ENCODE data around the gene RHD.
"Not testable (repeated sequence)": the region's sequence is repeated elsewhere in the genome, so short reads cannot be mapped to it uniquely, and the experiment has no call there.

The RHD gene

GRCh38 chr1:25327864-25328790 lies 55.8 kb downstream of the RHD start:
- DNase-seq; H3K27ac ChIP-seq (ENCODE audit: insufficient read depth in 1 of 2, low read depth in 1 of 2, low read length in 2 of 2, poor library complexity in 1 of 2, severe bottlenecking in 2 of 2); POLR2A ChIA-PET; H3K36me3 ChIP-seq (ENCODE audit: control insufficient read depth in 4 of 4, insufficient read depth in 4 of 4, low read length in 3 of 4); H3K27me3 ChIP-seq (replicated peaks in 2 of 5; ENCODE audit: control insufficient read depth in 4 of 5, insufficient read depth in 5 of 5, low read length in 4 of 5); H3K4me1 ChIP-seq (ENCODE audit: control extremely low read depth in 1 of 4, control insufficient read depth in 4 of 4, insufficient read depth in 4 of 4, low read length in 3 of 4); H3K9me3 ChIP-seq (ENCODE audit: control extremely low read depth in 1 of 5, control insufficient read depth in 4 of 5, insufficient read depth in 2 of 5, low read depth in 1 of 5, low read length in 4 of 5); CTCF ChIA-PET; H3K4me3 ChIP-seq (ENCODE audit: control insufficient read depth in 1 of 7, extremely low read depth in 1 of 7, insufficient read depth in 4 of 7, low read depth in 2 of 7, low read length in 6 of 7): not testable (repeated sequence)
- no CpG with 5 or more reads among the region's 17 CpGs for WGBS (ENCODE audit: insufficient coverage)

GRCh38 chr1:25328791-25329185 lies 56.5 kb downstream of the RHD start:
- H3K36me3 ChIP-seq (ENCODE audit: control insufficient read depth in 4 of 4, insufficient read depth in 4 of 4, low read length in 3 of 4); DNase-seq; H3K27ac ChIP-seq (ENCODE audit: insufficient read depth in 1 of 2, low read depth in 1 of 2, low read length in 2 of 2, poor library complexity in 1 of 2, severe bottlenecking in 2 of 2); H3K4me3 ChIP-seq (ENCODE audit: control insufficient read depth in 1 of 7, extremely low read depth in 1 of 7, insufficient read depth in 4 of 7, low read depth in 2 of 7, low read length in 6 of 7); H3K27me3 ChIP-seq (replicated peaks in 2 of 5; ENCODE audit: control insufficient read depth in 4 of 5, insufficient read depth in 5 of 5, low read length in 4 of 5); POLR2A ChIA-PET; CTCF ChIA-PET; H3K4me1 ChIP-seq (ENCODE audit: control extremely low read depth in 1 of 4, control insufficient read depth in 4 of 4, insufficient read depth in 4 of 4, low read length in 3 of 4); H3K9me3 ChIP-seq (ENCODE audit: control extremely low read depth in 1 of 5, control insufficient read depth in 4 of 5, insufficient read depth in 2 of 5, low read depth in 1 of 5, low read length in 4 of 5): not testable (repeated sequence)
- no CpG with 5 or more reads among the region's 4 CpGs for WGBS (ENCODE audit: insufficient coverage)

- H3K27me3 ChIP-seq (replicated peaks in 2 of 5; ENCODE audit: control insufficient read depth in 4 of 5, insufficient read depth in 5 of 5, low read length in 4 of 5); CTCF ChIA-PET; H3K27ac ChIP-seq (ENCODE audit: insufficient read depth in 1 of 2, low read depth in 1 of 2, low read length in 2 of 2, poor library complexity in 1 of 2, severe bottlenecking in 2 of 2); H3K36me3 ChIP-seq (ENCODE audit: control insufficient read depth in 4 of 4, insufficient read depth in 4 of 4, low read length in 3 of 4); H3K4me3 ChIP-seq (ENCODE audit: control insufficient read depth in 1 of 7, extremely low read depth in 1 of 7, insufficient read depth in 4 of 7, low read depth in 2 of 7, low read length in 6 of 7); POLR2A ChIA-PET; H3K4me1 ChIP-seq (ENCODE audit: control extremely low read depth in 1 of 4, control insufficient read depth in 4 of 4, insufficient read depth in 4 of 4, low read length in 3 of 4); DNase-seq; H3K9me3 ChIP-seq (ENCODE audit: control extremely low read depth in 1 of 5, control insufficient read depth in 4 of 5, insufficient read depth in 2 of 5, low read depth in 1 of 5, low read length in 4 of 5): not testable (repeated sequence)
- WGBS (ENCODE audit: insufficient coverage), result 72% methylated on average over 3 of the region's 5 CpGs
Observed at GRCh38 chr1:25329336-25329735, 57.0 kb downstream of the RHD start.

GRCh38 chr1:25329950-25330349 lies 57.6 kb downstream of the RHD start:
- H3K4me3 ChIP-seq (ENCODE audit: control insufficient read depth in 1 of 7, extremely low read depth in 1 of 7, insufficient read depth in 4 of 7, low read depth in 2 of 7, low read length in 6 of 7); H3K27me3 ChIP-seq (replicated peaks in 2 of 5; ENCODE audit: control insufficient read depth in 4 of 5, insufficient read depth in 5 of 5, low read length in 4 of 5); POLR2A ChIA-PET; H3K9me3 ChIP-seq (ENCODE audit: control extremely low read depth in 1 of 5, control insufficient read depth in 4 of 5, insufficient read depth in 2 of 5, low read depth in 1 of 5, low read length in 4 of 5); H3K4me1 ChIP-seq (ENCODE audit: control extremely low read depth in 1 of 4, control insufficient read depth in 4 of 4, insufficient read depth in 4 of 4, low read length in 3 of 4); CTCF ChIA-PET; H3K36me3 ChIP-seq (ENCODE audit: control insufficient read depth in 4 of 4, insufficient read depth in 4 of 4, low read length in 3 of 4): not testable (repeated sequence)
- DNase-seq, result peak; percentile 25 to 58 (median 44)
- H3K27ac ChIP-seq (ENCODE audit: insufficient read depth in 1 of 2, low read depth in 1 of 2, low read length in 2 of 2, poor library complexity in 1 of 2, severe bottlenecking in 2 of 2), result peak overlapping the region in 1 of 2 experiments; percentile 5
- no CpG with 5 or more reads among the region's 5 CpGs for WGBS (ENCODE audit: insufficient coverage)

- Histone ChIP-seq H3K27ac (ENCODE audit: insufficient read depth in 1 of 2, low read depth in 1 of 2, low read length in 2 of 2, poor library complexity in 1 of 2, severe bottlenecking in 2 of 2) (peak overlapping the region in 1 of 2 experiments; percentile 43), H3K4me1 (ENCODE audit: control extremely low read depth in 1 of 4, control insufficient read depth in 4 of 4, insufficient read depth in 4 of 4, low read length in 3 of 4) (peaks cover 8 to 17% (median 11%) of the 10 kb centered on the region in 4 experiments), H3K4me3 (ENCODE audit: control insufficient read depth in 1 of 7, extremely low read depth in 1 of 7, insufficient read depth in 4 of 7, low read depth in 2 of 7, low read length in 6 of 7) (peak overlapping the region; percentile 49 to 92 (median 72))
- 0% methylated on average over 4 of the region's 29 CpGs for WGBS (ENCODE audit: insufficient coverage)
- CTCF ChIA-PET; POLR2A ChIA-PET; H3K9me3 ChIP-seq (ENCODE audit: control extremely low read depth in 1 of 5, control insufficient read depth in 4 of 5, insufficient read depth in 2 of 5, low read depth in 1 of 5, low read length in 4 of 5); H3K27me3 ChIP-seq (replicated peaks in 2 of 5; ENCODE audit: control insufficient read depth in 4 of 5, insufficient read depth in 5 of 5, low read length in 4 of 5); H3K36me3 ChIP-seq (ENCODE audit: control insufficient read depth in 4 of 4, insufficient read depth in 4 of 4, low read length in 3 of 4): not testable (repeated sequence)
- peak in 2 of 3 donors; percentile 23 to 48 for DNase-seq
Observed at GRCh38 chr1:25336922-25337354, 64.6 kb downstream of the RHD start.

- H3K9me3 ChIP-seq (ENCODE audit: control extremely low read depth in 1 of 5, control insufficient read depth in 4 of 5, insufficient read depth in 2 of 5, low read depth in 1 of 5, low read length in 4 of 5); H3K27me3 ChIP-seq (replicated peaks in 2 of 5; ENCODE audit: control insufficient read depth in 4 of 5, insufficient read depth in 5 of 5, low read length in 4 of 5); H3K36me3 ChIP-seq (ENCODE audit: control insufficient read depth in 4 of 4, insufficient read depth in 4 of 4, low read length in 3 of 4); CTCF ChIA-PET; POLR2A ChIA-PET: not testable (repeated sequence)
- no CpG with 5 or more reads among the region's 39 CpGs for WGBS (ENCODE audit: insufficient coverage)
- H3K27ac ChIP-seq (ENCODE audit: insufficient read depth in 1 of 2, low read depth in 1 of 2, low read length in 2 of 2, poor library complexity in 1 of 2, severe bottlenecking in 2 of 2), result peak overlapping the region in 1 of 2 experiments; percentile 92
- H3K4me3 ChIP-seq (ENCODE audit: control insufficient read depth in 1 of 7, extremely low read depth in 1 of 7, insufficient read depth in 4 of 7, low read depth in 2 of 7, low read length in 6 of 7), result peak overlapping the region; percentile 75 to 95 (median 93)
- peaks cover 8 to 17% (median 11%) of the 10 kb centered on the region in 4 experiments for H3K4me1 ChIP-seq (ENCODE audit: control extremely low read depth in 1 of 4, control insufficient read depth in 4 of 4, insufficient read depth in 4 of 4, low read length in 3 of 4)
- DNase-seq, result peak in 2 of 3 donors; percentile 19 to 44
Observed at GRCh38 chr1:25337483-25338187, 65.3 kb downstream of the RHD start.

Data from common myeloid progenitor, CD34-positive (primary cell).